ENCODE results near the gene KRTAP10-9.
"Not testable (repeated sequence)": the region's sequence is repeated elsewhere in the genome, so short reads cannot be mapped to it uniquely, and the experiment has no call there.

Gene KRTAP10-9

DNA sequence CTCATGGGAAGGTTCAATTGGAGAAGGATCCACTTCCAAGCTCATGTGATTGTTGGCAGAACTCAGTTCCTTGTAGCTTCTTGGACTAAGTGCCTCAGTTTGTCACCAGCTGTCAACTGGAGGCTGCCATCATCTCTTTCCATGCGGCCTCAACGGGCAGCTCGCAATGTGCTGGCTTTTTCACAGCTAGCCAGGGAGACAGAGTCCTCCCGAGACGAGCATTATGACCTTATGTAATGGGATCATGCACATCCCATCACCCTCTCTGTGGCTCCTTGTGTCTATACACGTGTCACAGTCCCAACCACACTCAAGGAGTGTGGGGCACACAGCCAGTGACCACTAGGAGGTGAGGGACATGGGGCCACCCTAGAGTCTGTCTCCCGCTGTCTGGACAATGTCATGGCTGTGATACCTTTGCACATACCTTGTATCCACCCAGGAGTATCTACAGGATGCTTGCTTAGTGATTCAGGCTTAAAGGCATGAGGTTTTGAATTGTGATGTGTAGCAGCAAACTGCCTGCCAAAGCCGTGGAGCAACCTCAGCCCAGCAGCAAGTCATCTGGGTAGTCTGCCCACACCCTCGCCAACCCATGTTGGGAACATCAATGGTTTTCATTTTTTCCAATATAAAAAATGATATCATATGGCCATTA is 30.7 kb upstream of the KRTAP10-9 start:
- no peak for DNase-seq

DNA sequence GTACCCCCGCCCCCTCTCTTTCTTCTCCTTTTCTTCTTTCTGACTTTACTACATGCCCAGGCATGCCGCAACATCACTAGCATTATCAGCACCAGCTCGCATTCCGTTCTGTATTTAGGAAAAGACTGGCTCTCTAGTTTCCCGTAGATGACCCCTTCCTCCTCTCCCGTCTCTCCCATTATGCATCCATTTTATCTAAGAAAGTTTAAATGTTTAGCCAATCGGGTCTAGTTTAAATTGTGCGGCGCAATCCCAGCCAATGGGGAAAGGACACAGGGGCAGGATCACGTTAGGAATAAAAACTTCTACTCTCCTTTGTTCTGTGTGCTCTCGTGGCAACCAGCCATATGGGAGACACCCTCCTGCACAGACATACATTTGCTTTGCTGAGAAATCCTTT is 28.8 kb upstream of the KRTAP10-9 start:
- no peak for DNase-seq

- no peak for DNase-seq
These were observed 27.4 kb upstream of the KRTAP10-9 start for GRCh38 chr21:44599264-44600029.

GRCh38 chr21:44600118-44600978 is 26.5 kb upstream of the KRTAP10-9 start, which contains the start of gene KRTAP10-7:
Gene KRTAP10-7, plus strand, starts transcription at chr21:44600597. Its CDS starts 25 bp downstream, at chr21:44600622.
- not testable (repeated sequence) for DNase-seq

DNA sequence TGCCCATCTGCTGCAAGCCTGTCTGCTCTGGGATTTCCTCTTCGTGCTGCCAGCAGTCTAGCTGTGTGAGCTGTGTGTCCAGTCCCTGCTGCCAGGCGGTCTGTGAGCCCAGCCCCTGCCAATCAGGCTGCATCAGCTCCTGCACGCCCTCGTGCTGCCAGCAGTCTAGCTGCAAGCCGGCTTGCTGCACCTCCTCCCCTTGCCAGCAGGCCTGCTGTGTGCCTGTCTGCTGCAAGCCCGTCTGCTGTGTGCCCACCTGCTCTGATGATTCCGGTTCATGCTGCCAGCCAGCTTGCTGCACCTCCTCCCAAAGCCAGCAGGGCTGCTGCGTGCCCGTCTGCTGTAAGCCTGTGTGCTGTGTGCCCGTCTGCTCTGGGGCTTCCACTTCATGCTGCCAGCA is 25.8 kb upstream of the KRTAP10-9 start:
- not testable (repeated sequence) for DNase-seq

DNA sequence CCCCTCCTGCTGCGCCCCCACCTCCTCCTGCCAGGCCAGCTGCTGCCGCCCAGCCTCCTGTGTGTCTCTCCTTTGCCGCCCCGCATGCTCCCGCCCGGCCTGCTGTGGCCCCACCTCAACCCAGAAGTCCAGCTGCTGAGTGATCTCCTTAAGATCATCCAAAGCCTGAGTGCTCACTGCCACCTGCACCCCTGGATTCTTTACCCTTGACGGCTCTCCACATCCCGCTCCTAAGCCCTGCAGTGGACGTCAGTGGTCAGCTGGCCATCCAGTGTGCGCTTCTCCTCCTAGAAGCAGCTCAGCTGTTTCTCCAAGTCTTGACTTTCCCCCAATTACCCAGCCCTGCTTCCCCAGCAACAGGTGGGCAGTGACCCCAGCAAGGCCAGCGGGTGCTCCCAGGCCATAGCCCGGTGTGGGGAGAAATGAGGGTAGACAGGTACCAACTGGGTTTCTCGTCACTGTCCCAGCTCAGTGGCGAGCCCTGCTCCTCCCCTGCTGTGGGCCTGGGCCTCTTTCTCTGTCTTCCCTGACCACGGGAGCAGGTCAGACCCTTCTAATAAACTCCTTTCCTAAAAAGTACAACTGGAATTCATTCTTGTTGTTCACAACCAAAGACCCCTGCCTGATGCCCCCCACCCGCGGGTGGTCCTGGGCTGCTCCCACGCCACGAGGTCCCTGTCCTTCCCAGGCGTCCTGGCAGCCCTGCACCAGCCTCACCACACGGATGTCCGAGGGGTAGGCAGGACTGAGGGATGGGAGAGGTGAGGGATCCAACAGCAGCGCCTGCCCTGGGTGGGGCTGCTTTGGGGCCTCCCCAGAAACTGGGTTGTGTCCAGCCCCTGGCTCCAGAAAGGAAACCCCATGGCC is 25.1 kb upstream of the KRTAP10-9 start:
- DNase-seq: no peak

- DNase-seq: no peak
These were observed 24.4 kb upstream of the KRTAP10-9 start for GRCh38 chr21:44602463-44602850.

DNA sequence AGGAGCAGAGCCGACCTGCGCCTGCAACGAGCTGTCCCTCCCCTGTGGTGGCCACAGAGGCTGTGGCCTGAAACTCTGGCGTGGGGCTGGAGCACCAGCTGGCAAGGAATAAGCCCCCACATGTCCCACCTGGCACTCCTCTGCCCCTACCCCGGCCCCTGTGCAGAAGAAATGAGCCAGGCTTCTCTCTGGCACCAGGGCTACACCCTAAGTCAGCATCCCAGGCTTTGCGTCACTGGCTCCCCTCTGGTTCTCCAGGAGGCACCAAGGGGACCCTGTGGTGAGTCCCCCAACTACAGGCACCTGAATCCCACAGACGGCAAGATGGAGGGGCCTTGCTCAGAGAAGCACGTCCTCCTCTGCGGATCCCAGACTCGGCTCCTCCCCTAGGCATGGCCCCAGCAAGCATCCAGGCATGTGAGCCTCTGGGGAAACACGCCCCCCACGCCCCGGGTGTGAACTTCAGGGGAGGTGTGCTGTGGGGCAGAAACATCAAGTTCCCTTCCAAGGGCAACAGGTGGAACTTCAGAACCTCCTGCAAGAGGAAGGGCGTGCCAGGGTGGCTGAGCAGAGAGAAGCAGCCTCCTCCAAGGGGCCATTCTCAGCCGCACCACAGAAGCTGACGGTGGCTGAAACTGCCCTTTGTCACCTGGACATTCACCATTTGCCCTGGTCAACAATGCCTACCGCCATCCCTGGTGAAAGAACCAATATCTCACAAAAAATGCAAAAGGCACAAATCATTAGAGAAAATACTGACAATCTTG is 23.6 kb upstream of the KRTAP10-9 start:
- no peak for DNase-seq

GRCh38 chr21:44603911-44604310 is 23.0 kb upstream of the KRTAP10-9 start:
- no peak for DNase-seq

GRCh38 chr21:44606495-44606894 is 20.4 kb upstream of the KRTAP10-9 start:
- DNase-seq: no peak

GRCh38 chr21:44609193-44609592 is 17.7 kb upstream of the KRTAP10-9 start:
- DNase-seq: no peak

DNA sequence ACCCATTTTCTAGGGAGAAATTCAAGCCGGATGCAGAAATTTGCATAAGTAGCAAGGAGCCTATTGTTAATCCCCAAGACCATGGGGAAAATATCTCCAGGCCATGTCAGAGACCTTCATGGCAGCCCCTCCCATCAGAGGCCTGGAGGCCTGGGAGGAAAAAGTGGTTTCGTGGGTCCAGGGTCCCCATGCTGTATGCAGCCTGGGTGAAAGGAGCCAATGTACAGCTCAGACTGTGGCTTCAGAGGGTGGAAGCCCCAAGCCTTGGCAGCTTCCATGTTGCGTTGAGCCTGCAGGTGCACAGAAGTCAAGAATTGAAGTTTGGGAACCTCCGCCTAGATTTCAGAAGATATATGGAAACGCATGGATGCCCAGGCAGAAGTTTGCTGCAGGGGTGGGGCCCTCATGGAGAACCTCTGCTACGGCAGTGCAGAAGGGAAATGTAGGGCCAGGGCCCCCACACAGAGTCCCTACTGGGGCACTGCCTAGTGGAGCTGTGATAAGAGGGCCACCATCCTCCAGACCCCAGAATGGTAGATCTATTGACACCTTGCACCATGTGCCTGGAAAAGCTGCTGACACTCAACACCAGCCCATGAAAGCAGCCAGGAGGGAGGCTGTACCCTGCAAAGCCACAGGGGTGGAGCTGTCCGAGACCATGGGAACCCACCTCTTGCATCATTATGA is 16.6 kb upstream of the KRTAP10-9 start:
- DNase-seq: not testable (repeated sequence)

- DNase-seq: no peak
These were observed 15.3 kb upstream of the KRTAP10-9 start for GRCh38 chr21:44611551-44611950.

DNA sequence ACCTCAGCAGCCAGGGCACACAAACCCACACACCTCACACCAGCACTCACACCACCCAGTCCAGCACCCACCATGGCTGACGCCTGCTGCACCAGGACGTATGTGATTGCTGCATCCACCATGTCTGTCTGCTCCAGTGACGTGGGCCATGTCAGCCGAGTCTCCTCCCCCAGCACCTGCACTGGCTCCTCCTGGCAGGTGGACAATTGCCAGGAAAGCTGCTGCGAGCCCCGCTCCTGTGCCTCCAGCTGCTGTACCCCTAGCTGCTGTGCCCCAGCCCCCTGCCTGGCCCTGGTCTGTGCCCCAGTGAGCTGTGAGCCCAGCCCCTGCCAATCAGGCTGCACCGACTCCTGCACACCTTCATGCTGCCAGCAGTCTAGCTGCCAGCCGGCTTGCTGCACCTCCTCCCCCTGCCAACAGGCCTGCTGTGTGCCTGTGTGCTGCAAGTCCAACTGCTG is 14.8 kb upstream of the KRTAP10-9 start, which contains the start of gene KRTAP10-8:
Gene KRTAP10-8 (plus strand): TSS at position 51 of the 458 bp plus-strand sequence. CDS start 22 bp downstream, at position 73.
- no peak for DNase-seq

GRCh38 chr21:44612669-44613229 is 14.1 kb upstream of the KRTAP10-9 start:
- DNase-seq: no peak

GRCh38 chr21:44613386-44614155 is 13.3 kb upstream of the KRTAP10-9 start:
- no peak for DNase-seq

DNA sequence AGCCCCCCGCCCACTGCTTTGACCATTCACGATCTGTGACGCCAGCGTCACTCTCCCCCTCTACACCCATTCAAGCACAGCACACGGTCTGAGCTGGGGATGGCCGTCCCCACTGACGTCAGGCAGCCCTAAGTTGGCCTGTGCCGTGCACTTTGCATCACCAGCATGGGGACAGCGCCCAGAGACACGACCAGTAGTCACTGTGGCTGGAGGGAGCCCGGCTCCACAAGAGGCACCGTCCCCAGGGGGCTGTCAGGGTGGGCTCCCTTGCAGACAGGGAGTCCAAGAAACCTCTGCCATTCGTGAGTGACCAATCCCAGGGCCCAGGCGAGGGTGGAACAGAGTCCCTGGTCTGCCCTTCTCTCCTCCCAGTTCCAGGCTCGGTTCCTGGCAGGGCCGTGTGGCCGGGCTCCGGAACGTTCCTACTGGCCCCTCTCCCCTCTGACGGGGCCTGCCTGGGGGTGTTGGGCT is 12.7 kb upstream of the KRTAP10-9 start:
- DNase-seq: no peak

- no peak for DNase-seq
These were observed 11.9 kb upstream of the KRTAP10-9 start for GRCh38 chr21:44614961-44615391.

DNA sequence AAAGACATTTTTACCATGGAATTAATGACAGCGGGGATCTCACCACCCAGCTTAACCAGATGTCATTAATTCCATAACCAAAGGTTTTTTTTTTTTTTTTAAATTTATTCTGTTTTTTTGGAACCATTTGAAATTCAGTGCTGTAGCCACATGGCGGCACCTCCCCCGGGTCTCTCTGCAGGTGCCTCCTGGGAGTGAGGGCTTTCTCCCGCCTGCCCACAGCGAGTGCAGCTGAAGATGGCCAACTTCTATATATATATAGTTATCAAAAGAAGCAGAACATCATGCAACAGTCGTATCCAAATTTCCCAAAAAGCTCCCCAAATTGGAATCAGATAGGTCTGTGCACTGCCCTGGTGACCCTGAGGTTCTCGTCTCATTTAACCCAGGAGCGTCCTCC is 11.4 kb upstream of the KRTAP10-9 start:
- no peak for DNase-seq
